Lower leg skin (tissue), 4 donors: ENCODE measurements around the gene LDAH. TPM values are rescaled to one million over a fixed set of nuclear protein-coding genes. Genes with fewer than 3 reads are reported as not detected.

Experiments
- DNase-seq, 2 donors: peaks; one replicate each; pipeline ENCODE4 v3.0.0-alpha.2; 2019; ENCODE audit warnings: low spot score in 2 of 2
- H3K4me3 ChIP-seq: fragments of 200-600 bp; sonication (generic); 2 replicates; pipeline ENCODE4 v1.5.1; 2017; ENCODE audit warnings: mild to moderate bottlenecking, low read depth; ENCODE audit not compliant: poor library complexity, severe bottlenecking
- POLR2A ChIP-seq, 2 donors: fragments of 450-650 bp; IDR thresholded peaks; one replicate each; pipeline ENCODE4 v1.6.1; 2016 to 2017; ENCODE audit warnings: antibody characterized with exemption in 2 of 2, mild to moderate bottlenecking in 1 of 2, moderate library complexity in 1 of 2
- WGBS, 2 donors: methylation state at CpG; one replicate each; pipeline ENCODE4 v1.1.5; 2018; 5-methylcytosine and 5-hydroxymethylcytosine counted together
- intact Hi-C: fragments of 100-400 bp; cut with DNase I; formaldehyde crosslinking; loops from one replicate; pipeline ENCODE4 v1.15.0; 2023; ENCODE audit warnings: low total_unique reads
- total RNA-seq, 4 donors: library from RNA; depleted of rRNA; stranded (reverse); fragments of >200 nt; gene quantifications; one replicate each; pipeline ENCODE4 v1.1.0, GENCODE V29; 2016
- TF ChIP-seq, protein P1 (sequence below), 3 donors: fragments of 450-650 bp; IDR thresholded peaks; one replicate each; pipeline ENCODE4 v1.5.1; 2016; ENCODE audit warnings: antibody characterized with exemption in 3 of 3, mild to moderate bottlenecking in 3 of 3, moderate library complexity in 2 of 3

Gene LDAH
- total RNA-seq, 4 donors from 2014 or later, result 8.5 to 16.2 (median 11.6) TPM

DNA sequence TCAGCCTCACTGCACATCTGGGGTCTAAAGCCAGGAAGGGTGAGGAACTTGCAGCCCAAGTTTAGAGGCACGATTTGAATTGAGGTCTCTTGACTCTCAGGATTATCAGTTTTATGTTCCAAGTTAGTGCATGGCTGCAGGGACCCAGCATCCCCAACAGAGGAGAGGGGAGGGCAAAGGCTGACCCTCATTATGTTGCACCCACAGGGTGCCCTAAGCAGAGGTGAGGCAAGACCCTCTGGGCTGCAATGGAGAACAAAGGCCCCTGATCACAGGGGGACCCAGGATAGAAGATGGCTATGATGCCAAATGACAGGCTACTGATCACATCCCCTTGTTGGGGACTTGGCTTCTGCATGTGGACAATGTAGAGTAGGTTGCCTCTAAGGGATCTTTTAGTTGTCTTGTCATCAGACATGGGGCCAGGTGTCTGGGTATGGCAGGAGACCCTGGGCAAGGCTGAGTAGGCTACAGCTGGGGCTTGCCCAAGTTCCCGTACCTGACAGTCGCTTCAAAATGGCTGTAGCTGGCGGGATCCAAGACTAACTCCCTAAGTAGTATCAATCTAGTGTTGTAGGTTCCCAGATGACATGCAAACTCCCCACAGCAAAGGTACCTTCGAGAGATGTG is 160.5 kb downstream of the LDAH start:
- 78 to 79% methylated on average over 3 to 5 of the region's 5 CpGs for WGBS, 2 donors
- TF ChIP-seq POLR2A (IDR thresholded peaks at IDR 0.05), result no peak
- TF ChIP-seq, protein P1, sequence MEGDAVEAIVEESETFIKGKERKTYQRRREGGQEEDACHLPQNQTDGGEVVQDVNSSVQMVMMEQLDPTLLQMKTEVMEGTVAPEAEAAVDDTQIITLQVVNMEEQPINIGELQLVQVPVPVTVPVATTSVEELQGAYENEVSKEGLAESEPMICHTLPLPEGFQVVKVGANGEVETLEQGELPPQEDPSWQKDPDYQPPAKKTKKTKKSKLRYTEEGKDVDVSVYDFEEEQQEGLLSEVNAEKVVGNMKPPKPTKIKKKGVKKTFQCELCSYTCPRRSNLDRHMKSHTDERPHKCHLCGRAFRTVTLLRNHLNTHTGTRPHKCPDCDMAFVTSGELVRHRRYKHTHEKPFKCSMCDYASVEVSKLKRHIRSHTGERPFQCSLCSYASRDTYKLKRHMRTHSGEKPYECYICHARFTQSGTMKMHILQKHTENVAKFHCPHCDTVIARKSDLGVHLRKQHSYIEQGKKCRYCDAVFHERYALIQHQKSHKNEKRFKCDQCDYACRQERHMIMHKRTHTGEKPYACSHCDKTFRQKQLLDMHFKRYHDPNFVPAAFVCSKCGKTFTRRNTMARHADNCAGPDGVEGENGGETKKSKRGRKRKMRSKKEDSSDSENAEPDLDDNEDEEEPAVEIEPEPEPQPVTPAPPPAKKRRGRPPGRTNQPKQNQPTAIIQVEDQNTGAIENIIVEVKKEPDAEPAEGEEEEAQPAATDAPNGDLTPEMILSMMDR (IDR thresholded peaks at IDR 0.05), result no peak
- DNase-seq, result no peak
- intact Hi-C loops, result no loop called here
- H3K4me3 ChIP-seq, result no peak overlapping the region

DNA sequence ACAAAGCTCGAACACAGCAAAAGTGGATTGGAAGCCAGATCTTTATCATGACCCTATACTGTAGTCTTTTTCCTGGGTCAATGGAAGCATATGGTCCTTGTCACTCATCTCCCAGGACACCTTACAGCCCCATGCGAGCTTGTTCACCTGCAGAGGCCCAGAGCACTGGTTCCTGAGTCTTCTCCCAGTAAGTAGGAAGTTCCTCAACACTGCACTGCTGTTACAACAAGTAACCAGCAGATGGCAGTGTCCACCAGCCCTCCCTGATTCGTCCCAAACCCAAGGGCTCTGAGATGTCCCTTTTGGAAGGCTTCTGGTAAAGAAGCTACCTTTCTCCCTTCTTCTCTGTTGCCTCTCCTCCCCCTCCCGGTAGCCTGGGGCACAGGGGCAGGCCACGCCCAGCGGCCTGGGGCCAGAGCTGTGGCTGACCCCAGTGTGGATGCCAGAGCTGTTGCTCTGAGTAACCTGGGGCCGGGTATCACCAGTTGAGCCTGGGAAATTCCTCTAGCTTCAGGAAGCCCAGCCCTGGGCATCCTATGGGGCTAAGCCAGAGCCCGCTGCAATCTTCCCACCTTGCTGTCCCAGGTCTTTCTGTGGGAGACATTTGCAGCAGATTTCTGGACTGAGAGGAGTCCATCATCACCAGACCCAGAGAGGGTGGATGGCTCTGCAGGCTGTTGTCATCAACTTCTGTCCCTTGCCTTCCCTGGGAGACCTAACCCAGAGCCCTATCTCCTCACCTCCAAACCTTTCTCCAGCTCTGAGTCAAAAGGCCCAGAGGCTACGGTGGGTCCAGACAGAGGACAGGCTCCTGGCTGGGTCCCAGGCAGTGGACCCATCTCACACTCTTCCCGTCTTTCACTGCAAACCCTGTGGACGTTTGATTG is 161.2 kb downstream of the LDAH start:
- TF ChIP-seq POLR2A (IDR thresholded peaks at IDR 0.05), result no peak
- TF ChIP-seq, protein P1 (IDR thresholded peaks at IDR 0.05), result peak in 2 of 3 donors; percentile 56 to 61
- H3K4me3 ChIP-seq, result no peak overlapping the region
- peak; percentile 71 to 94 for DNase-seq
- intact Hi-C loops, result loop anchor here (2.0 kb wide), 1 partner anchor 301 kb away; no protein-coding TSS in a partner anchor
- 30 to 37% methylated on average over 11 of the region's 11 CpGs for WGBS, 2 donors

DNA sequence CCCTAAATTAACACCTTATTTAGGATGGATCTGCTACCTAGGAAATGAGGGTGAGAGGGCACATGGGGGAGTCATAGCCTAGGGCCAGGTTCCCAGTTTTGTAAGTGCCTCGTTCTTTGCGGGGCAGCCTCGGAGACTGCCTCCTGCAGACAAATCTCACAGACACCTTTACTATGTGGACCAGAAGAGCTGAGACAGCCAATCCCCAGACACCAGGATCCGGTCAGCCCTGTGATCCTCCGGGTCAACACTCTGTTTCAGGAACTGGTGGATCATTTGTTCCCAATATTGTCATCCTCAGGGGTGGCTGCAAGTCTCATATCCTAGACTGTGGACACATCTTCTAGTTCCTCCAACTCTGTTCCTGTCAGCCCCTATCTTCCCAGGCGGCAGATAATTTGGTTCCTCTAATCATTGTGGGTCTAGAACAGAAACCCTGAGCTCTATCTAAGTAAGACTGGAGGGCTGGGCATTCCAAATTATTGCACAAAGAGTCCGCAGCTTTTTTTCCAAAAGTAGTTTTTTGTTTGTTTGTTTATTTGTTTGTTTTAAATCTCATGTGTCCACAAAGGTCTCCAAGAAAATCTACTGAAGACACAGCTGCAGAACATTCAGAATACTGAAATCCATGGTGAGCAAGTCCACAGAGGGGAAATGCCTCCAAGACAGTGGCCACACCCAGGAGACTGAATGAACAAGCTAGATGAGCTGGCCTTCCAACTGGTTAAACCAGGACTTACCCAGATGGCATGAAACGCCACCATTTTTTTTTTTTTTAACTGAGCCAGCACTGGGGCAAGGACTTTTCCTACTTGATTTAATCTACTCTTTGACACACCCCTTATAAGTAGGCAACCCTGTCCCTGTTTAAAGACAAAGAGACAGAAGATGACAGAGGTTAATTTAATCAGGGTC is 162.1 kb downstream of the LDAH start:
- no peak for TF ChIP-seq POLR2A (IDR thresholded peaks at IDR 0.05)
- TF ChIP-seq, protein P1 (IDR thresholded peaks at IDR 0.05), result no peak
- WGBS, 2 donors, result 50 to 56% methylated on average over 8 of the region's 8 CpGs
- intact Hi-C loops, result loop anchor here (2.0 kb wide), 1 partner anchor 302 kb away; no protein-coding TSS in a partner anchor
- DNase-seq, result no peak
- no peak overlapping the region for H3K4me3 ChIP-seq

- DNase-seq, result no peak
- intact Hi-C loops, result loop anchor here (5.0 kb wide), 1 partner anchor 455 kb away; no protein-coding TSS in a partner anchor
- H3K4me3 ChIP-seq, result no peak overlapping the region
- TF ChIP-seq POLR2A (IDR thresholded peaks at IDR 0.05), result no peak
- TF ChIP-seq, protein P1 (IDR thresholded peaks at IDR 0.05), result no peak
- WGBS, 2 donors, result 81 to 85% methylated on average over 4 of the region's 4 CpGs
Measured at GRCh38 chr2:20657522-20658235, 165.2 kb downstream of the LDAH start.

- H3K4me3 ChIP-seq, result no peak overlapping the region
- WGBS, 2 donors, result 86 to 91% methylated on average over 6 to 7 of the region's 7 CpGs
- DNase-seq, result no peak
- intact Hi-C loops, result loop anchor here (5.0 kb wide), 1 partner anchor 456 kb away; no protein-coding TSS in a partner anchor
- TF ChIP-seq, protein P1 (IDR thresholded peaks at IDR 0.05), result no peak
- TF ChIP-seq POLR2A (IDR thresholded peaks at IDR 0.05), result no peak
Measured at GRCh38 chr2:20656561-20656960, 166.3 kb downstream of the LDAH start.
